Lower leg skin (tissue), 3 donors: Measurements from ENCODE around the gene PDE7B.

Source experiments
- CTCF ChIP-seq, 3 donors: fragments of 450-650 bp; IDR thresholded peaks; one replicate each; pipeline ENCODE4 v1.5.1; 2016; ENCODE audit warnings: antibody characterized with exemption in 3 of 3, mild to moderate bottlenecking in 3 of 3, moderate library complexity in 2 of 3
- POLR2A ChIP-seq, 2 donors: fragments of 450-650 bp; IDR thresholded peaks; one replicate each; pipeline ENCODE4 v1.6.1; 2016 to 2017; ENCODE audit warnings: antibody characterized with exemption in 2 of 2, mild to moderate bottlenecking in 1 of 2, moderate library complexity in 1 of 2

DNA sequence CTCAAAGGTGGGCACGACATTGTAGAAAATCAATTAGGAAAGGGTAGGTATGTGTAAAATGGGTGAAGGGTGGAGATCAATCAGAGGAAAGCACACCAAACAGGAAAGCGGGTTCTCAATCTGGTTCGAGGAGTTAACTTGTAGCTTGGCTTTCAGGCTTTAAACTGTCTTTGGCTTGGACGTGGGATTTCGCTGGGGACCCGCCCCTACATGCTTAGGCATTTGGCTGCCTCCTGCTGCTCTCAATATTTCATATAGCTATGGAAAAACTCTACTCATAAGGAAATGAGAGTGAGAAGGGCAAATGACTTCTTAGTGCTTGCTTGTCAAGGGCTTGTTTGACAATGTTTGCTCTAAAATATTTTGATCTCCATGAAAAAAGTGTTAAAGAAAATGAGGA, 38.1 kb upstream of the PDE7B start:
- TF ChIP-seq CTCF (IDR thresholded peaks at IDR 0.05) (no peak), POLR2A (IDR thresholded peaks at IDR 0.05) (no peak)
